NCI-H446 (cell line): Measurements from ENCODE around the gene ADAM10.
"Not testable (repeated sequence)": the region's sequence is repeated elsewhere in the genome, so short reads cannot be mapped to it uniquely, and the experiment has no call there.

Source experiments
- DNase-seq, 2 experiments: peaks; one replicate each; lab custom pipeline; 2025; lab: John Stamatoyannopoulos, UW

ADAM10 gene

GRCh38 chr15:58606577-58607080 lies 142.9 kb downstream of the ADAM10 start:
- DNase-seq: no peak

GRCh38 chr15:58605931-58606530 lies 143.5 kb downstream of the ADAM10 start:
- DNase-seq: no peak

- no peak for DNase-seq
These were observed 145.0 kb downstream of the ADAM10 start for GRCh38 chr15:58604455-58604923.

GRCh38 chr15:58603927-58604326 lies 145.6 kb downstream of the ADAM10 start:
- not testable (repeated sequence) for DNase-seq

GRCh38 chr15:58602823-58603222 lies 146.7 kb downstream of the ADAM10 start:
- DNase-seq: no peak

- no peak for DNase-seq
These were observed 150.7 kb downstream of the ADAM10 start for GRCh38 chr15:58598829-58599210.

- no peak for DNase-seq
These were observed 151.3 kb downstream of the ADAM10 start for GRCh38 chr15:58597943-58598828.

GRCh38 chr15:58595516-58596263 lies 153.8 kb downstream of the ADAM10 start:
- no peak for DNase-seq

- no peak for DNase-seq
These were observed 154.6 kb downstream of the ADAM10 start for GRCh38 chr15:58594898-58595297.

- no peak for DNase-seq
These were observed 155.6 kb downstream of the ADAM10 start for GRCh38 chr15:58593870-58594269.

- no peak for DNase-seq
These were observed 158.6 kb downstream of the ADAM10 start for GRCh38 chr15:58590926-58591325.

- no peak for DNase-seq
These were observed 159.3 kb downstream of the ADAM10 start for GRCh38 chr15:58590236-58590635.

- DNase-seq: no peak
These were observed 160.5 kb downstream of the ADAM10 start for GRCh38 chr15:58589047-58589446.

- no peak for DNase-seq
These were observed 161.4 kb downstream of the ADAM10 start for GRCh38 chr15:58588096-58588495.

GRCh38 chr15:58587486-58587885 lies 162.0 kb downstream of the ADAM10 start:
- no peak for DNase-seq

- DNase-seq: no peak
These were observed 163.6 kb downstream of the ADAM10 start for GRCh38 chr15:58585693-58586443.

GRCh38 chr15:58584789-58585461 lies 164.6 kb downstream of the ADAM10 start:
- no peak for DNase-seq

GRCh38 chr15:58583171-58583908 lies 166.2 kb downstream of the ADAM10 start:
- DNase-seq: no peak

- DNase-seq: no peak
These were observed 167.3 kb downstream of the ADAM10 start for GRCh38 chr15:58582160-58582559.

GRCh38 chr15:58576657-58577056 lies 172.8 kb downstream of the ADAM10 start:
- DNase-seq: no peak
